NK-92 (cell line): ENCODE measurements around the gene HSF5.
"Not testable (repeated sequence)": the region's sequence is repeated elsewhere in the genome, so short reads cannot be mapped to it uniquely, and the experiment has no call there.

ENCODE experiments used
- DNase-seq: peaks from one replicate; lab custom pipeline; 2025; ENCODE audit not compliant: unreplicated experiment; lab: John Stamatoyannopoulos, UW

Gene HSF5

GRCh38 chr17:58484600-58484999 is 3.6 kb downstream of the HSF5 start:
- no peak for DNase-seq

- DNase-seq = not testable (repeated sequence)
Observed at GRCh38 chr17:58481798-58482197, 6.4 kb downstream of the HSF5 start.

GRCh38 chr17:58480090-58480489 is 8.1 kb downstream of the HSF5 start:
- DNase-seq = no peak

GRCh38 chr17:58476812-58477211 is 11.4 kb downstream of the HSF5 start:
- DNase-seq = no peak

- DNase-seq = no peak
Observed at GRCh38 chr17:58475985-58476384, 12.2 kb downstream of the HSF5 start.

GRCh38 chr17:58470356-58470755 is 17.9 kb downstream of the HSF5 start:
- no peak for DNase-seq

- no peak for DNase-seq
Observed at GRCh38 chr17:58468944-58469343, 19.3 kb downstream of the HSF5 start.

GRCh38 chr17:58455491-58455890 is 32.7 kb downstream of the HSF5 start:
- no peak for DNase-seq

- DNase-seq = no peak
Observed at GRCh38 chr17:58452738-58453137, 35.5 kb downstream of the HSF5 start.

- no peak for DNase-seq
Observed at GRCh38 chr17:58447039-58447975, 40.9 kb downstream of the HSF5 start.

- DNase-seq = no peak
Observed at GRCh38 chr17:58446086-58446485, 42.1 kb downstream of the HSF5 start.

GRCh38 chr17:58436805-58437239 is 51.4 kb downstream of the HSF5 start:
- DNase-seq = no peak

GRCh38 chr17:58436245-58436644 is 52.0 kb downstream of the HSF5 start:
- DNase-seq = no peak

- no peak for DNase-seq
Observed at GRCh38 chr17:58432806-58433573, 55.2 kb downstream of the HSF5 start.

GRCh38 chr17:58427807-58428206 is 60.4 kb downstream of the HSF5 start:
- DNase-seq = no peak

GRCh38 chr17:58421711-58422110 is 66.5 kb downstream of the HSF5 start:
- no peak for DNase-seq

GRCh38 chr17:58420827-58421226 is 67.4 kb downstream of the HSF5 start:
- DNase-seq = no peak

GRCh38 chr17:58417300-58418092 is 70.7 kb downstream of the HSF5 start, which contains the start of gene RNF43:
TSS of gene RNF43 (minus strand) at chr17:58417534. CDS start at chr17:58415577, 1,957 bp downstream.
- no peak for DNase-seq

- DNase-seq = no peak
Observed at GRCh38 chr17:58416937-58417299, 71.3 kb downstream of the HSF5 start.

GRCh38 chr17:58416396-58416795 is 71.8 kb downstream of the HSF5 start:
- DNase-seq = no peak

- no peak for DNase-seq
Observed at GRCh38 chr17:58415371-58416055, 72.7 kb downstream of the HSF5 start.
